H1 (cell line): ENCODE measurements around the gene SPAM1. TPM values are rescaled to one million over a fixed set of nuclear protein-coding genes. Genes with fewer than 3 reads are reported as not detected.

Experiments used
- CTCF ChIA-PET: fragments of 300-600 bp; sonication (Branson Sonifier 250); formaldehyde crosslinking; loops from one replicate; lab custom pipeline; 2021; ENCODE audit not compliant: partially characterized antibody; lab: Charles Lee
- POLR2A ChIA-PET: fragments of 300-600 bp; sonication (Branson Sonifier 250); formaldehyde crosslinking; loops from one replicate; lab custom pipeline; 2021; ENCODE audit warnings: inconsistent platforms; ENCODE audit not compliant: partially characterized antibody; lab: Charles Lee
- DNase-seq, 2 experiments: peaks; one replicate each; pipeline versions ENCODE4 v3.0.0 to v3.0.0-alpha.2; 2010 to 2022; ENCODE audit warnings: low spot score in 2 of 2, low read depth in 1 of 2, mixed read lengths in 1 of 2
- FAIRE-seq: peaks from 2 replicates; lab custom pipeline; 2011; peaks lifted over from hg19 to GRCh38; lab: Jason Lieb, UNC
- H2AFZ ChIP-seq: 2 replicates; pipeline ENCODE4 v1.8.1; 2012; ENCODE audit warnings: low read length, inconsistent platforms
- H2AK5ac ChIP-seq: 2 replicates; pipeline ENCODE4 v1.6.1; 2013; ENCODE audit warnings: low read depth, low read length
- H2BK120ac ChIP-seq: replicated peaks from 2 replicates; pipeline ENCODE3; 2013; ENCODE audit warnings: low read depth, low read length, inconsistent platforms
- H2BK12ac ChIP-seq: 2 replicates; pipeline ENCODE4 v1.6.1; 2013; ENCODE audit warnings: low read depth, low read length
- H2BK15ac ChIP-seq: 2 replicates; pipeline ENCODE4 v1.6.1; 2013; ENCODE audit warnings: low read length
- H2BK20ac ChIP-seq: 2 replicates; pipeline ENCODE4 v1.6.1; 2013; ENCODE audit warnings: low read length
- H2BK5ac ChIP-seq: 2 replicates; pipeline ENCODE4 v1.6.1; 2013; ENCODE audit warnings: low read depth, low read length
- H3K14ac ChIP-seq: 2 replicates; pipeline ENCODE4 v1.6.1; 2013; ENCODE audit warnings: inconsistent platforms; ENCODE audit not compliant: insufficient read length
- H3K18ac ChIP-seq: 2 replicates; pipeline ENCODE4 v1.6.1; 2013; ENCODE audit warnings: low read length; ENCODE audit errors: extremely low read depth
- H3K23ac ChIP-seq: 2 replicates; pipeline ENCODE4 v1.6.1; 2013; ENCODE audit warnings: inconsistent platforms; ENCODE audit not compliant: insufficient read length
- H3K23me2 ChIP-seq: 2 replicates; pipeline ENCODE4 v1.6.1; 2013; ENCODE audit warnings: low read depth, low read length
- H3K27ac ChIP-seq: 2 replicates; pipeline ENCODE4 v1.6.1; 2011; ENCODE audit warnings: low read depth, low read length, inconsistent platforms
- H3K27me3 ChIP-seq, 4 experiments: replicated peaks in 1 of 4; 1 replicate in 1 of 4; 2 replicates in 3 of 4; pipeline versions ENCODE4 v1.6.1 to v1.8.1; 2011 to 2013; ENCODE audit warnings: low read length in 3 of 4, mild to moderate bottlenecking in 3 of 4, inconsistent platforms in 2 of 4, mixed read lengths in 2 of 4, moderate library complexity in 1 of 4; ENCODE audit not compliant: control insufficient read depth in 3 of 4, insufficient read depth in 3 of 4; ENCODE audit errors: extremely low read depth in 1 of 4
- H3K36me3 ChIP-seq, 4 experiments: 2 replicates each; pipeline versions ENCODE4 v1.6.1 to v1.8.1; 2011 to 2013; ENCODE audit warnings: mild to moderate bottlenecking in 4 of 4, low read length in 3 of 4, moderate library complexity in 2 of 4, control low read depth in 1 of 4, inconsistent platforms in 1 of 4; ENCODE audit not compliant: insufficient read depth in 4 of 4, control insufficient read depth in 2 of 4
- H3K4ac ChIP-seq: replicated peaks from 2 replicates; pipeline ENCODE3; 2013; ENCODE audit warnings: low read length, low read depth, mixed read lengths, inconsistent platforms; ENCODE audit not compliant: insufficient read length
- H3K4me1 ChIP-seq, 4 experiments: replicated peaks in 1 of 4; 1 replicate in 1 of 4; 2 replicates in 3 of 4; pipeline versions ENCODE4 v1.6.1 to v1.8.1; 2011 to 2013; ENCODE audit warnings: low read length in 3 of 4, inconsistent platforms in 2 of 4, mixed read lengths in 1 of 4; ENCODE audit not compliant: insufficient read depth in 4 of 4, control insufficient read depth in 3 of 4
- H3K4me2 ChIP-seq, 2 experiments: 2 replicates each; pipeline versions ENCODE4 v1.6.1 to v1.8.1; 2011 to 2013; ENCODE audit warnings: low read depth in 2 of 2, low read length in 2 of 2, control low read depth in 1 of 2, inconsistent platforms in 1 of 2, mild to moderate bottlenecking in 1 of 2; ENCODE audit not compliant: insufficient read depth in 1 of 2
- H3K4me3 ChIP-seq, 4 experiments: fragments of 200-600, 300-600 bp in 1 of 4; sonication (generic), shearing (Covaris generic), sonication (Bioruptor Twin) in 1 of 4; 2 replicates each; pipeline versions ENCODE4 v1.5.1 to v1.8.1; 2011 to 2016; ENCODE audit warnings: low read length in 4 of 4, low read depth in 3 of 4, control low read depth in 2 of 4, inconsistent platforms in 2 of 4, mild to moderate bottlenecking in 2 of 4, mixed read lengths in 1 of 4, moderate library complexity in 1 of 4; ENCODE audit not compliant: insufficient read depth in 2 of 4; ENCODE audit errors: extremely low read depth in 1 of 4
- H3K56ac ChIP-seq: replicated peaks from 2 replicates; pipeline ENCODE3; 2013; ENCODE audit warnings: low read depth, mild to moderate bottlenecking, mixed read lengths, low read length, inconsistent platforms; ENCODE audit not compliant: insufficient read length
- H3K79me1 ChIP-seq: 2 replicates; pipeline ENCODE4 v1.6.1; 2013; ENCODE audit warnings: low read depth, low read length, control low read depth
- H3K79me2 ChIP-seq, 2 experiments: 2 replicates each; pipeline versions ENCODE4 v1.6.1 to v1.8.1; 2012 to 2013; ENCODE audit warnings: low read length in 2 of 2, mild to moderate bottlenecking in 2 of 2, inconsistent platforms in 1 of 2; ENCODE audit not compliant: insufficient read depth in 2 of 2, control insufficient read depth in 1 of 2
- H3K9ac ChIP-seq, 4 experiments: replicated peaks in 1 of 4; 1 replicate in 1 of 4; 2 replicates in 3 of 4; pipeline versions ENCODE4 v1.6.1 to v1.8.1; 2011 to 2013; ENCODE audit warnings: low read depth in 3 of 4, low read length in 3 of 4, control low read depth in 2 of 4, mild to moderate bottlenecking in 2 of 4, moderate library complexity in 2 of 4, inconsistent platforms in 1 of 4; ENCODE audit errors: extremely low read depth in 1 of 4
- H3K9me3 ChIP-seq, 2 experiments: 2 replicates each; pipeline versions ENCODE4 v1.6.1 to v1.8.1; 2012 to 2013; ENCODE audit warnings: mild to moderate bottlenecking in 2 of 2, moderate library complexity in 2 of 2, control low read depth in 1 of 2, inconsistent platforms in 1 of 2, low read depth in 1 of 2, low read length in 1 of 2, mixed read lengths in 1 of 2; ENCODE audit not compliant: insufficient read depth in 2 of 2
- H4K20me1 ChIP-seq, 2 experiments: replicated peaks in 1 of 2; 2 replicates each; pipeline versions ENCODE3 to v1.8.1; 2011 to 2013; ENCODE audit warnings: inconsistent platforms in 2 of 2, low read length in 2 of 2, mild to moderate bottlenecking in 1 of 2; ENCODE audit not compliant: insufficient read depth in 2 of 2, control insufficient read depth in 1 of 2
- H4K5ac ChIP-seq: 2 replicates; pipeline ENCODE4 v1.6.1; 2013; ENCODE audit warnings: low read length, low read depth, mixed read lengths, inconsistent platforms; ENCODE audit not compliant: insufficient read length
- H4K8ac ChIP-seq: 2 replicates; pipeline ENCODE4 v1.8.0; 2013; ENCODE audit warnings: mild to moderate bottlenecking, moderate library complexity, low read length, inconsistent platforms; ENCODE audit not compliant: insufficient read depth; ENCODE audit errors: extremely low read depth
- H4K91ac ChIP-seq: replicated peaks from 2 replicates; pipeline ENCODE3; 2013; ENCODE audit warnings: low read length, mixed read lengths, inconsistent platforms; ENCODE audit not compliant: insufficient read length
- KDM4A ChIP-seq: IDR thresholded peaks from one replicate; pipeline ENCODE4 v1.7.1; 2012; ENCODE audit warnings: low read depth, mild to moderate bottlenecking, moderate library complexity, low read length, inconsistent platforms; ENCODE audit not compliant: severe bottlenecking
- WGBS, 2 experiments: shearing (Covaris generic) in 1 of 2; methylation state at CpG; one replicate each; pipeline versions ENCODE4 v1.1.6 to v1.1.7; 2013 to 2015; ENCODE audit warnings: low lambda C conversion rate in 2 of 2, mixed read lengths in 2 of 2, inconsistent platforms in 1 of 2, low coverage in 1 of 2, missing lambda C conversion rate in 1 of 2; ENCODE audit not compliant: insufficient replicate concordance in 2 of 2, insufficient coverage in 1 of 2, insufficient read length in 1 of 2; ENCODE audit errors: extremely low coverage in 1 of 2, missing lambda C conversion rate in 1 of 2; 5-methylcytosine and 5-hydroxymethylcytosine counted together
- polyA plus RNA-seq, 7 experiments: library from polyadenylated mRNA; depleted of rRNA in 3 of 7; stranded (reverse) in 5 of 7; unstranded in 2 of 7; fragments of >200 nt in 5 of 7; fragments of 200-250 nt in 2 of 7; gene quantifications; 1 replicate in 5 of 7; 2 replicates in 1 of 7; 4 replicates in 1 of 7; pipeline versions ENCODE4 v1.2.1 to v1.2.3, GENCODE V29; 2011 to 2013; ENCODE audit warnings: missing spikeins in 2 of 7, mixed read lengths in 2 of 7
- total RNA-seq: library from RNA; stranded (reverse); fragmentation: NEBNext Ultra II Directional; extraction: Animal tissue kit (Norgen Biotek cat#: 25700); gene quantifications from 2 replicates; pipeline ENCODE4 v1.2.1, GENCODE V29; 2021

SPAM1 gene
- total and polyA plus RNA-seq, 2 of the 8 experiments (the other 6 are each of a cell fraction or from before 2014, with no cell fraction given), result not detected

DNA sequence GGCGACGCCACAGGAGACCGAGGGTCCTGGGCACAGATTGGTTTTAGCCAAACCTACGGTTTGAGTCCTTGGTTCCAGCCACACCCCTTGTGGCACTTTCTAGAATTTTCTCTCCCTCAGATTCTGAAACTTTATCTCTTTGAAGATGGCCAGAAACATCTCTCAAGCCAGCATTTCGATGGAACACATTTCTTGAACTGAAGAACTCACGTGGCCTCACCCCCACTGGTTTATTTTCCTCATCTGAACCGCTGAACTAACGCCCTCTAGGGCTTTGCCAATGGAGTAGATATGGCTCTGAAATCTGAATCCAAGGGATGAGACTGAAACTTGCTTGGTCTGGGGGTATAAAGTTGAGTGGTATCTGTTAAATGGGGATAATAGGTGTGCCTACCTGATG lies 6.7 kb upstream of the SPAM1 start:
- Histone ChIP-seq H3K36me3 (no peaks in the 10 kb centered on the region), H3K4ac (no peak overlapping the region), H3K27me3 (no peaks in the 10 kb centered on the region), H3K9me3 (no peaks in the 10 kb centered on the region), H3K79me1 (no peaks in the 10 kb centered on the region), H2BK15ac (no peak overlapping the region), H4K5ac (no peak overlapping the region), H3K27ac (no peak overlapping the region), H2BK5ac (no peak overlapping the region), H3K4me1 (no peaks in the 10 kb centered on the region), H3K18ac (no peak overlapping the region), H4K8ac (no peak overlapping the region), H2BK120ac (no peak overlapping the region), H2BK12ac (no peak overlapping the region), H4K20me1 (no peaks in the 10 kb centered on the region), H2AFZ (no peak overlapping the region), H3K56ac (no peak overlapping the region), H3K23me2 (no peaks in the 10 kb centered on the region), H3K23ac (no peak overlapping the region), H3K4me2 (no peak overlapping the region), H4K91ac (no peak overlapping the region), H3K9ac (no peak overlapping the region), H3K14ac (no peak overlapping the region), H3K79me2 (no peaks in the 10 kb centered on the region), H2AK5ac (no peak overlapping the region), H2BK20ac (no peak overlapping the region), H3K4me3 (no peak overlapping the region)
- DNase-seq (no peak), FAIRE-seq (no peak)
- CTCF ChIA-PET, result no interaction called here
- POLR2A ChIA-PET, result no interaction called here
- WGBS, 2 experiments, result 87% methylated on average over 8 of the region's 8 CpGs; no CpG with 5 or more reads in 1 of the 2 experiments
- no peak for TF ChIP-seq KDM4A
